Trophoblast cell (in vitro differentiated cells and primary cell): ENCODE results near the gene TFCP2L1.

Experiments
- DNase-seq, 2 donors: peaks; one replicate each; pipeline ENCODE4 v3.0.0-alpha.2; 2016
- H2AFZ ChIP-seq: 2 replicates; pipeline ENCODE4 v1.6.1; 2013; ENCODE audit warnings: low read length, moderate library complexity, mild to moderate bottlenecking; ENCODE audit not compliant: insufficient read depth, poor library complexity
- H2AK5ac ChIP-seq: 2 replicates; pipeline ENCODE4 v1.6.1; 2013; ENCODE audit warnings: mild to moderate bottlenecking, low read length
- H2BK120ac ChIP-seq: 2 replicates; pipeline ENCODE4 v1.6.1; 2013; ENCODE audit warnings: low read length, mild to moderate bottlenecking, moderate library complexity; ENCODE audit not compliant: insufficient read depth, poor library complexity
- H2BK12ac ChIP-seq: 2 replicates; pipeline ENCODE4 v1.6.1; 2013; ENCODE audit warnings: mild to moderate bottlenecking, low read length, moderate library complexity
- H2BK5ac ChIP-seq: 2 replicates; pipeline ENCODE4 v1.6.1; 2013; ENCODE audit warnings: low read length, low read depth, moderate library complexity, mild to moderate bottlenecking; ENCODE audit not compliant: poor library complexity
- H3K14ac ChIP-seq: 2 replicates; pipeline ENCODE4 v1.6.1; 2013; ENCODE audit warnings: mild to moderate bottlenecking, low read length
- H3K18ac ChIP-seq: 2 replicates; pipeline ENCODE4 v1.6.1; 2013; ENCODE audit warnings: mild to moderate bottlenecking, low read length
- H3K23ac ChIP-seq: 2 replicates; pipeline ENCODE4 v1.6.1; 2013; ENCODE audit warnings: low read length
- H3K27ac ChIP-seq: 2 replicates; pipeline ENCODE4 v1.5.1; 2013; ENCODE audit warnings: low read depth, mild to moderate bottlenecking, inconsistent platforms, low read length, moderate library complexity
- H3K27me3 ChIP-seq: 2 replicates; pipeline ENCODE4 v1.6.1; 2013; ENCODE audit warnings: inconsistent platforms, mild to moderate bottlenecking, low read length, moderate library complexity; ENCODE audit not compliant: insufficient read depth
- H3K36me3 ChIP-seq, 2 experiments: 1 replicate in 1 of 2; 2 replicates in 1 of 2; pipeline ENCODE4 v1.6.1; 2013; ENCODE audit warnings: low read length in 2 of 2, mild to moderate bottlenecking in 2 of 2, moderate library complexity in 1 of 2; ENCODE audit not compliant: insufficient read depth in 2 of 2, control insufficient read depth in 1 of 2
- H3K4ac ChIP-seq: 2 replicates; pipeline ENCODE4 v1.6.1; 2013; ENCODE audit warnings: low read depth, mild to moderate bottlenecking, low read length, moderate library complexity
- H3K4me1 ChIP-seq, 2 experiments: 1 replicate in 1 of 2; 2 replicates in 1 of 2; pipeline ENCODE4 v1.6.1; 2013; ENCODE audit warnings: low read length in 2 of 2, mild to moderate bottlenecking in 2 of 2, moderate library complexity in 1 of 2; ENCODE audit not compliant: insufficient read depth in 2 of 2, control insufficient read depth in 1 of 2
- H3K4me2 ChIP-seq: 2 replicates; pipeline ENCODE4 v1.6.1; 2013; ENCODE audit warnings: inconsistent platforms, mild to moderate bottlenecking, low read length, moderate library complexity
- H3K4me3 ChIP-seq: 2 replicates; pipeline ENCODE4 v1.5.1; 2013; ENCODE audit warnings: mild to moderate bottlenecking, low read depth, low read length, inconsistent platforms
- H3K79me1 ChIP-seq: one replicate; pipeline ENCODE4 v1.6.1; 2013; ENCODE audit warnings: low read length
- H3K79me2 ChIP-seq: 2 replicates; pipeline ENCODE4 v1.6.1; 2013; ENCODE audit warnings: low read length, mild to moderate bottlenecking; ENCODE audit not compliant: control insufficient read depth, insufficient read depth, poor library complexity
- H3K9ac ChIP-seq: 2 replicates; pipeline ENCODE4 v1.6.1; 2013; ENCODE audit warnings: mild to moderate bottlenecking, low read length
- H3K9me3 ChIP-seq: 2 replicates; pipeline ENCODE4 v1.6.1; 2013; ENCODE audit warnings: low read depth, mild to moderate bottlenecking, control low read depth, inconsistent platforms, low read length; ENCODE audit not compliant: insufficient read depth
- H4K12ac ChIP-seq: 2 replicates; pipeline ENCODE4 v1.6.1; 2013; ENCODE audit warnings: low read depth, mild to moderate bottlenecking, low read length, moderate library complexity
- H4K8ac ChIP-seq: 2 replicates; pipeline ENCODE4 v1.6.1; 2013; ENCODE audit warnings: low read depth, mild to moderate bottlenecking, low read length, moderate library complexity
- H4K91ac ChIP-seq: one replicate; pipeline ENCODE4 v1.6.1; 2013; ENCODE audit warnings: low read depth, mild to moderate bottlenecking, low read length, moderate library complexity
- WGBS: extraction: QIAGEN DNeasy Blood & Tissue Kit; methylation state at CpG from one replicate; pipeline ENCODE4 v1.1.7; 2013; ENCODE audit warnings: missing lambda C conversion rate; ENCODE audit not compliant: insufficient read length, insufficient coverage; ENCODE audit errors: extremely low coverage; 5-methylcytosine and 5-hydroxymethylcytosine counted together

TFCP2L1 gene

DNA sequence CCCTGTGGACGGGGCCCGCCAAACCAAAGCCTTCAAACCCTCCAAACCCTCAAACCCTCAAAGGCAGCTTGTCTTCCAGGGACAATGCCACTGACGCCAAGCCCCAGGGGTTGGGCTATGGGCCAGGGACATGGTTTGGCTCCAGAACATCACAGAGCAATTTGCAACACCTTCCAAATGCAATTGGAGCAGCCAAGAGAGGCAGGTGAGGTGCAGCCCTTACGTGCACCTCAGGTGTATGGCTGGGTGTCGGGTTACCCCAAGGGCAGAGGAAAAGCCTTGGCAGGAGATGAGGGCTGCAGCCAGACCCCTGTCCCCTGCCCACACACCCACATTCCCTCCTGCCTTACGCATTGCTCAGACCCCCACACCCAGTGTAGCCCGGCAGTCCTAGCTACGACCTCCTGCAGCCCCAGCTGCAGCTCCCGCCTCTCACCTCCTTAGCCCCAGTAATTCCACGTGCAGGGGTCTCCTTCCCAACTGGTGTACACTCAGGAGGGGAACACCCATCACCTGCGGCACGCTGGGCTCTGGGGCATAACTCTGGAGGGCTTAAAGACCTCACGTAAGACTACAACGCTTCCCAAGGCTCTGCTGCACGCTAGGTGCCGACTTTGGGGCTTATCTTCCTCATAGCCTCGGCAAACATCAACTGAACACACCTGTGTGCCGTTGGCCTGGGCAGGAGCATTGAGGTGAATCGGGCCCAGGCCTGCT, 88.7 kb downstream of the TFCP2L1 start:
- H4K12ac ChIP-seq: no peak overlapping the region

DNA sequence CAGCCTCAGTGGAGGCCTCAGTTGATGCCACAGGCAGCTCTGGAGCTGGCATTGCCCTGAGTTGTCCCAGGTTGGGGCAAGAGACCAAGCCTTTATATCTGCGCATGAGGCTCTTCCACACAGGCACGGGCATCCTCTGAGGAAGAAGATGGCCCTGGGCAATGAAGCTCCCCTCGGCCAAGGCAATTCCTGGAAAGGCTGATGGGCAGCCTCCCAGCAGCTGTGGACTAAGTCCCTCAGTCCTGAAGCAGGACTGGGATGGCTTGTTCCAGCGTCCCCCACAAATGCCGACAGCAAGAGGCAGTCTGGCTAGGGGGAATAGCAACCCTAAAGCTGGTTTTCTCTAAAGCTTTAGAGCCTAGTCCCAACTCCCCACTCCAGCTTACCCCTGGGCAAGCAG, 90.0 kb downstream of the TFCP2L1 start:
- Histone ChIP-seq H2AFZ (no peak overlapping the region), H3K9ac (no peak overlapping the region), H3K36me3 (no peaks in the 10 kb centered on the region), H2BK120ac (no peak overlapping the region), H3K27me3 (no peaks in the 10 kb centered on the region), H3K27ac (no peak overlapping the region), H4K12ac (no peak overlapping the region), H3K9me3 (peaks cover 3% of the 10 kb centered on the region), H4K91ac (no peak overlapping the region), H3K4me2 (no peak overlapping the region), H2BK12ac (no peak overlapping the region), H4K8ac (no peak overlapping the region), H3K23ac (no peak overlapping the region), H3K4me3 (no peak overlapping the region), H3K4me1 (peaks cover 0 to 1% of the 10 kb centered on the region in 2 experiments), H2AK5ac (no peak overlapping the region), H3K18ac (no peak overlapping the region), H3K14ac (no peak overlapping the region), H3K4ac (no peak overlapping the region), H3K79me1 (no peaks in the 10 kb centered on the region), H3K79me2 (no peaks in the 10 kb centered on the region), H2BK5ac (no peak overlapping the region)
- no peak for DNase-seq
- no CpG with 5 or more reads among the region's 5 CpGs for WGBS

More for the DNA sequence above, 88.7 kb downstream of the TFCP2L1 start:
- Histone ChIP-seq H2BK120ac (no peak overlapping the region), H2AFZ (no peak overlapping the region), H3K4me3 (no peak overlapping the region), H3K36me3 (no peaks in the 10 kb centered on the region), H3K27me3 (no peaks in the 10 kb centered on the region), H3K4ac (no peak overlapping the region), H3K79me2 (no peaks in the 10 kb centered on the region), H2AK5ac (no peak overlapping the region), H3K4me1 (peaks cover 0 to 1% of the 10 kb centered on the region in 2 experiments), H3K18ac (no peak overlapping the region), H2BK12ac (no peak overlapping the region), H4K91ac (no peak overlapping the region), H3K14ac (no peak overlapping the region), H3K9ac (no peak overlapping the region), H3K4me2 (no peak overlapping the region), H3K79me1 (no peaks in the 10 kb centered on the region), H3K9me3 (peaks cover 3% of the 10 kb centered on the region), H2BK5ac (no peak overlapping the region), H3K27ac (no peak overlapping the region), H3K23ac (no peak overlapping the region), H4K8ac (no peak overlapping the region)
- DNase-seq: no peak
- WGBS: no CpG with 5 or more reads among the region's 19 CpGs

DNA sequence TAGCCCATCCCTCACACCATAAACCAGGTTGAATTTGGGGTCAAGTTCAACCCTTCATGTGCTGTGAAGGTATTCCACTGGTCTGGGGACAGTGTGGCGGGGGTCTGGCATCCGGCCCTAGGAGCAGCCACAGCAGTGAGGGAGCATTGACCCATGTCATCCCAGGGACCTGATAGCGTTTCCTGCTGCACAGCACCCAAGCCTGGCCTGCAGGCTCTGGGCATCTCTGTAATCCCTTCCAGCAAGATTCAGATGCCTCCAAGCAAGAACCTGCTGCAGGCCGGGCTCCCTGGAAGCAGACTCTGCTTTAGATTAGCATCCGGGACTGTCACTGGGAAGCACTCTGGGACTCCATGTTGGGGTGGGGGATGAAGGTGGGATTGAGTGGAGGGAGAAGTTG, 90.4 kb downstream of the TFCP2L1 start:
- H3K27ac ChIP-seq: no peak overlapping the region
- H3K79me2 ChIP-seq: no peaks in the 10 kb centered on the region
- no peak overlapping the region for H3K4me3 ChIP-seq
- no peak overlapping the region for H4K8ac ChIP-seq
- H3K18ac ChIP-seq: no peak overlapping the region
- no CpG with 5 or more reads among the region's 5 CpGs for WGBS
- no peak overlapping the region for H2AFZ ChIP-seq
- peaks cover 3% of the 10 kb centered on the region for H3K9me3 ChIP-seq
- H3K4me2 ChIP-seq: no peak overlapping the region
- H3K36me3 ChIP-seq: no peaks in the 10 kb centered on the region
- no peak overlapping the region for H4K12ac ChIP-seq
- H3K4me1 ChIP-seq: peaks cover 0 to 1% of the 10 kb centered on the region in 2 experiments
- no peaks in the 10 kb centered on the region for H3K27me3 ChIP-seq
- no peak overlapping the region for H2BK120ac ChIP-seq
- H2BK5ac ChIP-seq: no peak overlapping the region
- H3K79me1 ChIP-seq: no peaks in the 10 kb centered on the region
- DNase-seq: no peak
- no peak overlapping the region for H2BK12ac ChIP-seq
- H3K4ac ChIP-seq: no peak overlapping the region
- no peak overlapping the region for H3K23ac ChIP-seq
- no peak overlapping the region for H2AK5ac ChIP-seq
- H3K14ac ChIP-seq: no peak overlapping the region
- no peak overlapping the region for H3K9ac ChIP-seq
- H4K91ac ChIP-seq: no peak overlapping the region

DNA sequence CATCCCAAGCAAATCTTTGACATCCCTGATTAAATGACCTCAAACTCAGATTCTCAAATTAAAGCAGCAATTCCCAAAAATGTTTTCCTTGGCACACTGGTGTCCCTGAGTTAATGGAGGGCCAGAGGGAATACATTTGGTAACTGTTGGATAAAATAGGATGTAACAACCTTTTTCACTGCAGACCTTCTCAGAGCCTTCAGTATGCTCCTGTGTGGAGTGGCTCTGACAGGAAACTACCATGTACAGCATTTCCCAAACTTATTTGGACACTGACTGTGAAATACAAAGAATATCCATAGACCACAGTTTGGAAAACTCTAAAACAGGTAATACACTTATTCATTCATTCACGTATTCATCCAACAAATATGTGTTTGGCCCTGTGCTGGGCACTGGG, 91.8 kb downstream of the TFCP2L1 start:
- no peak overlapping the region for H3K4me2 ChIP-seq
- no peaks in the 10 kb centered on the region for H3K79me2 ChIP-seq
- H3K9ac ChIP-seq: no peak overlapping the region
- H3K4ac ChIP-seq: no peak overlapping the region
- no peak overlapping the region for H3K27ac ChIP-seq
- no peaks in the 10 kb centered on the region for H3K79me1 ChIP-seq
- H3K36me3 ChIP-seq: no peaks in the 10 kb centered on the region
- WGBS: no CpG with 5 or more reads among the region's 1 CpG
- no peak for DNase-seq
- H3K14ac ChIP-seq: no peak overlapping the region
- H2BK120ac ChIP-seq: no peak overlapping the region
- no peak overlapping the region for H2AFZ ChIP-seq
- no peak overlapping the region for H4K91ac ChIP-seq
- no peak overlapping the region for H3K4me3 ChIP-seq
- H2AK5ac ChIP-seq: no peak overlapping the region
- H4K12ac ChIP-seq: no peak overlapping the region
- H3K9me3 ChIP-seq: peaks cover 3% of the 10 kb centered on the region
- no peaks in the 10 kb centered on the region for H3K27me3 ChIP-seq
- H3K23ac ChIP-seq: no peak overlapping the region
- H2BK5ac ChIP-seq: no peak overlapping the region
- H4K8ac ChIP-seq: no peak overlapping the region
- H3K4me1 ChIP-seq: peaks cover 0 to 1% of the 10 kb centered on the region in 2 experiments
- no peak overlapping the region for H3K18ac ChIP-seq
- H2BK12ac ChIP-seq: no peak overlapping the region
